ENCODE results near the gene FHL1. TPM values are rescaled to one million over a fixed set of nuclear protein-coding genes. Genes with fewer than 3 reads are reported as not detected.
A peak's percentile ranks its signal among the peaks of the same experiment; 100 is the strongest.

Gene FHL1
- total and polyA plus RNA-seq, 5 donors: 255 to 871 (median 335) TPM

DNA sequence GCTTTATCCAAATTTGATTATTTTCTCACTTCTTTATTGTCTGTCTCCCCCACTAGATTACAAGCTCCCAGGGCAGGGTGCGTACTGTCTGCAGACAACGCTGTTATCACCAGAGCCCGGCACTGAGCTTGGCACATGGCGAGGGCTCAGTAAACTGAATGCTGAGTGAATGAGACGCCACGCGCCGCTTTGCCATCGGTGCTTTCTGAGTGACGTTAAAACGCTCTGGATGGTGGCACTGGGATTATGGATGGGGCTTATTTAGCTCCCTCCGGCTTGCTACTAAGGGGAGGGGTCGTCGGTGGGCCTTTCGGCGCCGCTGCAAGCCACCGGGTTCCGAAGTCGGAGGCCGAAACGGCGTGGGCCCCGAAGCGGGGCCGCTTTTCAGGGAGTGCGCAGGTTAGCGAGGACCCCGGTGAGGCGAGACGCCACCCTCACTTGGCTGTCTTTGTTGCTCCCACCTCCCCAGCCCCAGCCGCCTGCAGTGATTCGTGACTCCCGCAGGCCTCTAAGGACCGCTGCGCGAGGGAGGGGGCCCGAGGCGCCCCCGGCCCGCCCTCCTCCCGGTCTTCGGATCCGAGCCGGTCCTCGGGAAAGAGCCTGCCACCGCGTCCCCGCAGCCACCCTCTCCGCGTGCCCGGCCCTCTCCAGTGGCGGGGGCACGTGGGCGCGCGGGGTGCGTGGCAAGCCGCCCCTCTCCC is 569 bp upstream of the FHL1 start:
- peak overlapping the region; percentile 73 for H3K27ac ChIP-seq (ENCODE audit: low read length)
- peak overlapping the region; percentile 58 for H3K4me3 ChIP-seq (ENCODE audit: low read length)
- DNase-seq: peak; percentile 37 to 69 (median 63)
- no peaks in the 10 kb centered on the region for H3K27me3 ChIP-seq (ENCODE audit: control insufficient read depth, insufficient read depth)
- ATAC-seq: peak; percentile 15 to 52
- H3K4me1 ChIP-seq (ENCODE audit: control insufficient read depth, insufficient read depth, low read length): no peaks in the 10 kb centered on the region
- intact Hi-C loops (cut with DNase I): loop anchor here in 1 of 4 donors (10.0 kb wide), 1 partner anchor 112 kb away; no protein-coding TSS in a partner anchor
- WGBS: under 1% methylated on average over 53 of the region's 59 CpGs
- H3K9me3 ChIP-seq (ENCODE audit: control insufficient read depth, low read length): no peaks in the 10 kb centered on the region

DNA sequence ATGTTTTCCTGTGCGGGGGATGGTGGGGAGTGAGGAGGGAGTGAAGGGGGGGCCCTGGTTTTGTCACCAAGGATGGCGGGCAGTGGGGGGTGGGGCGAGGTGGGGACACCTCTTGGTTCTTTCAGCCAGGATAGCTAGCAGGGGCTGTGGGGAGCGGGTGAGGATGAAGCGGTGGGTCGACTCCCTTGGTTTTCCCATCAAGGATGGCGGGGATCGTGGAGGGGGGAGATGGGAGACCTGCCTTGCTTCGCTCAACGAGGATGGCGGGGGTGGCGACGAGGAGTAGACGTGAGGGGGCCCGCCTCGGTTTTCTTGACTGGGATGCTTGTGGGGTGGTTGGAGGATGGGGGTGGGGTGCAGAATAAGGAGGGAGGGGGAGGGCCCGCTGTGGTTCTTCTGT is 643 bp downstream of the FHL1 start:
- Histone ChIP-seq H3K27ac (ENCODE audit: low read length) (peak overlapping the region; percentile 73), H3K9me3 (ENCODE audit: control insufficient read depth, low read length) (no peaks in the 10 kb centered on the region), H3K4me1 (ENCODE audit: control insufficient read depth, insufficient read depth, low read length) (no peaks in the 10 kb centered on the region), H3K4me3 (ENCODE audit: low read length) (peak overlapping the region; percentile 58), H3K27me3 (ENCODE audit: control insufficient read depth, insufficient read depth) (no peaks in the 10 kb centered on the region)
- WGBS: 2% methylated on average over 17 of the region's 17 CpGs
- intact Hi-C loops (cut with DNase I): loop anchor here in 1 of 4 donors (10.0 kb wide), 1 partner anchor 113 kb away; no protein-coding TSS in a partner anchor
- DNase-seq (peak in 2 of 3 donors; percentile 61 to 66), ATAC-seq (peak; percentile 5 to 34)

DNA sequence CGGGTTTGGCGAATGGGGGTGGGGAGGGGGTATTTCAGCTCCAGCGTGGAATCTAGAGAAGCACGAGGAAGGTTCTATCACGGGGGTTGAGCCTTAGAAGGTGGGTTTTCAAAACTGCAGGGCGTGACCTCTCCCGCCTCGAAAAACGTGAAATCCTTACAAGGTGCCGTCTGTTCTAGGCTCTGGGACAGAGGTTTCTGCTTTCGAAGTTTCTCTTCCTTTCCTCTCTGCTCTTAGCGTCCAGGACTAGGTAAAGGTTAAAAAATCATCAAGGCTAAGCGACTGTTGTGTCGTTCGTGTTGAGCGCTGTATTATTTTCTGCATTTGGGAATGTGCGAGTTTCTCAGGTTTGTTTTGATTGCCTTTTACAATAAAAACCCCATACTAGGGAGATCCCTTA is 1.1 kb downstream of the FHL1 start:
- no peaks in the 10 kb centered on the region for H3K4me1 ChIP-seq (ENCODE audit: control insufficient read depth, insufficient read depth, low read length)
- H3K27ac ChIP-seq (ENCODE audit: low read length): peak overlapping the region; percentile 62
- DNase-seq (no peak), ATAC-seq (no peak)
- WGBS: 4% methylated on average over 17 of the region's 17 CpGs
- H3K9me3 ChIP-seq (ENCODE audit: control insufficient read depth, low read length): no peaks in the 10 kb centered on the region
- intact Hi-C loops (cut with DNase I): loop anchor here in 1 of 4 donors (10.0 kb wide), 1 partner anchor 114 kb away; no protein-coding TSS in a partner anchor
- no peaks in the 10 kb centered on the region for H3K27me3 ChIP-seq (ENCODE audit: control insufficient read depth, insufficient read depth)
- peak overlapping the region; percentile 58 for H3K4me3 ChIP-seq (ENCODE audit: low read length)

DNA sequence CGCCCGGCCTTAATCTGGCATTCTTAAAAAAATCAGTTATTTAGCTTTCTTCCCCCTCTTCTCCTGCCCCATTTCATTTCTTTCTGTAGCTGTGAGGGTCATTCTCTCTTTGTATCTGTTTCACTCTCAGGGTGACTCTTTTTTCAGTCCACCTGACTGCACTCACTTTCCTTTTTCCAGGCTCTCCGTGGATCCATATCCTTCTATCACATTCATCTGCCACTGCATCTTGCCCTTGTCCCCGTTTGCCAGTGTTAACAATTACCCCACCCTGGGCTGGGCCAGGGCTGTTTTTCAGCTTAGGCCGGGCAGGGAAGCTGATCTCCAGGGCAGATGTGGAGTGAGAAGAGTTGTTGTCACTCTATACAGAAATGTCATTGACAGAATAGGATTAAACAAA is 7.7 kb downstream of the FHL1 start:
- no peaks in the 10 kb centered on the region for H3K27me3 ChIP-seq (ENCODE audit: control insufficient read depth, insufficient read depth)
- ATAC-seq (no peak), DNase-seq (no peak)
- intact Hi-C loops (cut with DNase I): loop anchor here in 1 of 4 donors (10.0 kb wide), 1 partner anchor 130 kb away; no protein-coding TSS in a partner anchor
- peak overlapping the region; percentile 45 for H3K27ac ChIP-seq (ENCODE audit: low read length)
- no peaks in the 10 kb centered on the region for H3K9me3 ChIP-seq (ENCODE audit: control insufficient read depth, low read length)
- peaks cover 11% of the 10 kb centered on the region for H3K4me1 ChIP-seq (ENCODE audit: control insufficient read depth, insufficient read depth, low read length)
- no peak overlapping the region for H3K4me3 ChIP-seq (ENCODE audit: low read length)
- 36% methylated on average over 5 of the region's 5 CpGs for WGBS

DNA sequence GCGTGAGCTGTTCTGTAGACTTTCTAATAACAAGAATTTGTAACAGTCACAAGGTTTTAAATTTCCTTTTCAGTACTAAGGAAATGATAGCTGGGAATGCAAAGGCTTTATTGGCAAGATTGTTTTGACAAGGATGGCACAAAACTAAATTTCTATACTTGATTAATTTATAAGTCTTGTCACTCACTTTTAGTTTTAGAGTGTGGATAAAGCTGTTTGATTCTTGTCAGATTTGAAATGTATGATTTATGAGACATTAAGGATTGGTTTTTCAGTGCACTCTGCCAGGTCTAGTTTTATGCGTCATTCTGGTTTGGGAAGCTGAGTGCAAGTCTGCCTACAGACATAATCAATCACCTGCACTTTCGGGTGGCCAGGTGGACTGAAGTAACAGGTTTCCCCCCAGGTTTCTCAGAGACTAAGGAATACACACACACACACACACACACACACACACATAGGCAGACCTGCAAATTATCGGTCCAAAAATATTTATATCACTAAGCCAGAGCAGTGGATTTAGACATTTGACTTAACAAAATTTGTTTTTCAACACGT is 9.3 kb downstream of the FHL1 start:
- H3K4me3 ChIP-seq (ENCODE audit: low read length): no peak overlapping the region

DNA sequence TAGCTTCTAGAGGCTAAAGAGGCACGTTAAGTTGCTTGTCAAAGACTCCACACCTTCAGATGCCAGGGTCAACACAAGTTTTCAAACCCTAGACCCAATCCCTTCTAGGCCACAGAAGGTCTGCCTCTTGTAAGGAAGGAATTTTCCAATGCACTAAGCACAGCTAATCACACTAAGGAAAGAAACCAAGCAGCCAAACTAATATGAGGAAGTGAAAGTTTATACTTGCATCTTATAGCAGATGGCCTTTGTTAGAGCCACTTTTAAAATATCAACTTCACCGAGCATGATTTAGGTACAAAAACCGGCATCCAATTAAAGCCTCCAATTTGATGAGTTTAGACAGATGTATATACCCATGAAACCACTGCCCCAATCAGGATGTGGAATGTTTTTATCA is 9.9 kb downstream of the FHL1 start:
- H3K4me1 ChIP-seq (ENCODE audit: control insufficient read depth, insufficient read depth, low read length): peaks cover 11% of the 10 kb centered on the region
- DNase-seq (no peak), ATAC-seq (no peak)
- H3K27me3 ChIP-seq (ENCODE audit: control insufficient read depth, insufficient read depth): no peaks in the 10 kb centered on the region
- intact Hi-C loops (cut with DNase I): loop anchor here in 1 of 4 donors (10.0 kb wide), 1 partner anchor 132 kb away; no protein-coding TSS in a partner anchor
- no peaks in the 10 kb centered on the region for H3K9me3 ChIP-seq (ENCODE audit: control insufficient read depth, low read length)
- 26% methylated on average over 3 of the region's 3 CpGs for WGBS
- H3K4me3 ChIP-seq (ENCODE audit: low read length): no peak overlapping the region
- H3K27ac ChIP-seq (ENCODE audit: low read length): no peak overlapping the region

More for the DNA sequence above, 9.3 kb downstream of the FHL1 start:
- Histone ChIP-seq H3K27me3 (ENCODE audit: control insufficient read depth, insufficient read depth) (no peaks in the 10 kb centered on the region), H3K9me3 (ENCODE audit: control insufficient read depth, low read length) (no peaks in the 10 kb centered on the region), H3K4me1 (ENCODE audit: control insufficient read depth, insufficient read depth, low read length) (peaks cover 11% of the 10 kb centered on the region), H3K27ac (ENCODE audit: low read length) (no peak overlapping the region)
- ATAC-seq (no peak), DNase-seq (no peak)
- intact Hi-C loops (cut with DNase I): loop anchor here in 1 of 4 donors (10.0 kb wide), 1 partner anchor 132 kb away; no protein-coding TSS in a partner anchor
- WGBS: 54% methylated on average over 5 of the region's 5 CpGs

DNA sequence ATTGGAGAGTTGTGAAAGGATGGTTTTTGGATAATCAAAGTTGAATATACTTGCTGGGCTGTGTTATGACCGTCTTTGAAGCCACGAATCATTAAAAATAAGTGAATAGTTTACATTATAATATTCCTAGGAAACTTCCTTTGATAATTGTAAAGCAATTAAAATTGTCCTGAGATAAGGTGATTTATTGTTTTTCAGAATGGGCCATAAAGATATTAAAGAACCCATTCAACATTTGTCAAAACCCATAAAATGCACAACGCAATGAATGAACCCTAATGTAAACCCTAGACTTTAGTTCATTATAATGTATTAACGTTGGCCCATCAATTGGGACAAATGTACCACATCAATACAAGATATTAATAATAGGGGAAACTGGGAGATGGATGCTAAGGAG is 11.4 kb downstream of the FHL1 start:
- Histone ChIP-seq H3K27ac (ENCODE audit: low read length) (no peak overlapping the region), H3K4me3 (ENCODE audit: low read length) (no peak overlapping the region), H3K27me3 (ENCODE audit: control insufficient read depth, insufficient read depth) (no peaks in the 10 kb centered on the region), H3K4me1 (ENCODE audit: control insufficient read depth, insufficient read depth, low read length) (peaks cover 11% of the 10 kb centered on the region), H3K9me3 (ENCODE audit: control insufficient read depth, low read length) (no peaks in the 10 kb centered on the region)
- intact Hi-C loops (cut with DNase I): loop anchor here in 1 of 4 donors (10.0 kb wide), 1 partner anchor 134 kb away; no protein-coding TSS in a partner anchor
- DNase-seq (no peak), ATAC-seq (no peak)
- 80% methylated on average over 4 of the region's 4 CpGs for WGBS

DNA sequence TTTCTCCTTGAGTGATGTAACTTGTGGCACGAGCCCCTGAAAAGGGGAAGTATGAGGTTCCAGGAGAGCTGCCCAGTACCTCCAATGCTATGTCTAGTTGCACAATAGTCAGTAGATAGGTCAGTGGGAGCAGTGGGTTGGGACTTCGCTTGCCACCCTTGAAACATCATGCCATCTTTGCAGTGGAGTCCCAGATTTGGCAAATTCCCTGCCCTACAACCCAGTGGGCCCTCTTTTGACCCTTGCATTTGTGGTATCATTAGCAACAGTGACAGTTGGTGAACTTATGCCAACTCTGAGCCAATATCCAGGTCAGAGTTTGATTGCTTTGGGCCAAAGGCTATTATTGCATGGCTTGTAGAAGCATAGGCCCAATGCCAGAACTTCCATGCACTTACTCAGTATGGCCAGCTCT is 12.3 kb downstream of the FHL1 start:
- intact Hi-C loops (cut with DNase I): loop anchor here in 3 of 4 donors (10.0 kb wide), 2 partner anchors 125 to 135 kb away; no protein-coding TSS in a partner anchor
- 72% methylated on average over 2 of the region's 2 CpGs for WGBS

DNA sequence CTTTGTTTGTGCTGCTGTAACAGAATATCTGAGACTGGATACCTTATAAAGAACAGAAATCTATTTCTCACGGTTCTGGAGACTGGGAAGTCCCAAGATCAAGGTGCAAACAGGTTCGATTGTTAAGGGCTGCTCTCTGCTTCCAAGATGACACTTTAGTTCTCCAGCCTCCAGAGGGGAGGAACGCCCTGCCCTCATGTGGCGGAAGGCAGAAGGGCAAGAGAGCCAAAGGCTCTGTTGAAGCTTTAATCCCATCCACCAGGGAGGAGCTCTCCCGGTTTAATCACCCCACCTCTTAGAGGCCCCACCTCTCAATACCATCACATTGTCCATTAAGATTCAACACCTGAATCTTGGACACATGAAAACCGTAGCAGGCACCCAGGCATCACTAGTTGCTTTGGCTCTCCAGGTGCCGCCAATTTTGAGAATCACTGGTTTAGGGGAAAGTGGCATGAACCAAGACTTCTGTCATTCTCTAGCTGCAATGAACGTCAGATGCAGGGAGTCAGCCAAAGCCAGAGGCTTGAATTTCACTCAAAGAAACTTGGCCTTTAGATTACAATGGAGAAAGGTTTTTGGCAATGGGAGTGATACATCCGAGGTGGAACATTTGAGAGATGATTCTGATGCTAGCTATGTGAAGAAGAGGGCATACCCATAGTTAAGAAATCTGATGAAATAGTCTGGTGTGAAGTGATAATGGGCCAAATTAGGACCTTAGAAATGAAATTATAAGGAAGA is 15.7 kb downstream of the FHL1 start:
- H3K4me1 ChIP-seq (ENCODE audit: control insufficient read depth, insufficient read depth, low read length): peaks cover 7% of the 10 kb centered on the region
- no peak overlapping the region for H3K4me3 ChIP-seq (ENCODE audit: low read length)
- DNase-seq (peak; percentile 57 to 83 (median 78)), ATAC-seq (peak; percentile 78 to 84)
- peak overlapping the region; percentile 88 for H3K27ac ChIP-seq (ENCODE audit: low read length)
- WGBS: 20% methylated on average over 9 of the region's 9 CpGs
- intact Hi-C loops (cut with DNase I): loop anchor here in 3 of 4 donors (2.0 to 10.0 kb wide), 3 partner anchors 128 to 138 kb away; no protein-coding TSS in a partner anchor
- no peaks in the 10 kb centered on the region for H3K27me3 ChIP-seq (ENCODE audit: control insufficient read depth, insufficient read depth)
- no peaks in the 10 kb centered on the region for H3K9me3 ChIP-seq (ENCODE audit: control insufficient read depth, low read length)

More for the DNA sequence above, 12.3 kb downstream of the FHL1 start:
- Histone ChIP-seq H3K4me1 (ENCODE audit: control insufficient read depth, insufficient read depth, low read length) (peaks cover 11% of the 10 kb centered on the region), H3K9me3 (ENCODE audit: control insufficient read depth, low read length) (no peaks in the 10 kb centered on the region), H3K27me3 (ENCODE audit: control insufficient read depth, insufficient read depth) (no peaks in the 10 kb centered on the region), H3K27ac (ENCODE audit: low read length) (peak overlapping the region; percentile 3), H3K4me3 (ENCODE audit: low read length) (no peak overlapping the region)
- ATAC-seq: peak in 1 of 2 donors; percentile 28
- no peak for DNase-seq

DNA sequence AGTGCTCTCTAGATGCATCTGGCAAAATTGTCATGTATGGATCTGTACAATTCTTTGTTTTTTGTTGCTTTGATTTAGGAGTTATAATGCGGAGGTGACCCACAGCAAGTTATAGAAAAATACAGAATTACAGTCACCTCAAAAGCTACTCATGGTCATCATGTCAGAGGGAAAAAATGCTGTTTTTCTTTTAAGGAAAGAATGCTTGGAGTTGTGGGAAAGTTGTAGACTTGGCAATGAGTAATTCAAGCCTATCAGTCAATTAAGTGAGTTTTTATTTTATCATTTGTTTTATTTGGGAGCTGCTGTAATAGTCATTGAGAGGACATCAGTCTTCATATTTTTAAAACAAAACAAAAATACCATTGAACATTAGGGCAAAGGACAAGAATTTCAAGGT is 16.4 kb downstream of the FHL1 start:
- DNase-seq: no peak
- no peak overlapping the region for H3K4me3 ChIP-seq (ENCODE audit: low read length)
- H3K27ac ChIP-seq (ENCODE audit: low read length): peak overlapping the region; percentile 78
- ATAC-seq: no peak
- H3K27me3 ChIP-seq (ENCODE audit: control insufficient read depth, insufficient read depth): no peaks in the 10 kb centered on the region
- 77% methylated on average over 1 of the region's 1 CpG for WGBS
- intact Hi-C loops (cut with DNase I): loop anchor here in 3 of 4 donors (2.0 to 10.0 kb wide), 3 partner anchors 129 to 139 kb away; no protein-coding TSS in a partner anchor
- H3K9me3 ChIP-seq (ENCODE audit: control insufficient read depth, low read length): no peaks in the 10 kb centered on the region
- H3K4me1 ChIP-seq (ENCODE audit: control insufficient read depth, insufficient read depth, low read length): peaks cover 6% of the 10 kb centered on the region

All from right cardiac atrium (tissue), 5 donors.